ENCODE results near the gene RAD50. TPM values are rescaled to one million over a fixed set of nuclear protein-coding genes. Genes with fewer than 3 reads are reported as not detected.

Gene RAD50
- total and polyA plus RNA-seq, 2 donors (not counting 1 experiment from before 2014, with no cell fraction given), result 21.5 to 35.7 TPM

- Histone ChIP-seq H3K4me1 (ENCODE audit: control insufficient read depth, extremely low read depth, insufficient read depth, low read length) (peaks cover 21% of the 10 kb centered on the region), H3K9me3 (ENCODE audit: control insufficient read depth, insufficient read depth, low read depth, low read length) (no peaks in the 10 kb centered on the region), H2AFZ (ENCODE audit: low read length) (no peak overlapping the region), H3K9ac (ENCODE audit: insufficient read depth, low read length) (no peak overlapping the region), H3K27ac (ENCODE audit: insufficient read depth, low read length) (no peak overlapping the region), H3K27me3 (ENCODE audit: control insufficient read depth, insufficient read depth, low read length) (no peaks in the 10 kb centered on the region), H3K4me2 (ENCODE audit: extremely low read depth, insufficient read depth, low read length) (peak overlapping the region; percentile 8), H3K36me3 (ENCODE audit: control insufficient read depth, insufficient read depth, low read length) (no peaks in the 10 kb centered on the region), H3K4me3 (replicated peaks in 1 of 4; ENCODE audit: control extremely low read depth in 1 of 4, insufficient read depth in 1 of 4, low read depth in 3 of 4, low read length in 4 of 4) (no peak overlapping the region), H3K79me2 (ENCODE audit: control insufficient read depth, insufficient read depth, low read length) (no peaks in the 10 kb centered on the region), H4K20me1 (ENCODE audit: control insufficient read depth, extremely low read depth, insufficient read depth, low read length) (no peaks in the 10 kb centered on the region)
- TF ChIP-seq EZH2 (IDR thresholded peaks at IDR 0.05; ENCODE audit: low read length, missing control alignments) (no peak), CTCF (conservative IDR thresholded peaks at IDR 0.05 in 1 of 2, IDR thresholded peaks at IDR 0.05 in 1 of 2; ENCODE audit: low read depth in 1 of 2, low read length in 2 of 2) (no peak)
- DNase-seq (ENCODE audit: low read depth in 2 of 2), result no peak
Measured at GRCh38 chr5:132677682-132678400, 121.1 kb downstream of the RAD50 start.

GRCh38 chr5:132678735-132679134 is 122.0 kb downstream of the RAD50 start:
- TF ChIP-seq CTCF (conservative IDR thresholded peaks at IDR 0.05 in 1 of 2, IDR thresholded peaks at IDR 0.05 in 1 of 2; ENCODE audit: low read depth in 1 of 2, low read length in 2 of 2) (no peak), EZH2 (IDR thresholded peaks at IDR 0.05; ENCODE audit: low read length, missing control alignments) (no peak)
- Histone ChIP-seq H3K9ac (ENCODE audit: insufficient read depth, low read length) (no peak overlapping the region), H3K27ac (ENCODE audit: insufficient read depth, low read length) (no peak overlapping the region), H3K9me3 (ENCODE audit: control insufficient read depth, insufficient read depth, low read depth, low read length) (no peaks in the 10 kb centered on the region), H3K79me2 (ENCODE audit: control insufficient read depth, insufficient read depth, low read length) (no peaks in the 10 kb centered on the region), H3K4me2 (ENCODE audit: extremely low read depth, insufficient read depth, low read length) (no peak overlapping the region), H3K4me3 (replicated peaks in 1 of 4; ENCODE audit: control extremely low read depth in 1 of 4, insufficient read depth in 1 of 4, low read depth in 3 of 4, low read length in 4 of 4) (no peak overlapping the region), H3K27me3 (ENCODE audit: control insufficient read depth, insufficient read depth, low read length) (no peaks in the 10 kb centered on the region), H3K36me3 (ENCODE audit: control insufficient read depth, insufficient read depth, low read length) (no peaks in the 10 kb centered on the region), H2AFZ (ENCODE audit: low read length) (no peak overlapping the region), H4K20me1 (ENCODE audit: control insufficient read depth, extremely low read depth, insufficient read depth, low read length) (no peaks in the 10 kb centered on the region), H3K4me1 (ENCODE audit: control insufficient read depth, extremely low read depth, insufficient read depth, low read length) (peaks cover 21% of the 10 kb centered on the region)
- no peak for DNase-seq (ENCODE audit: low read depth in 2 of 2)

- Histone ChIP-seq H2AFZ (ENCODE audit: low read length) (no peak overlapping the region), H3K27me3 (ENCODE audit: control insufficient read depth, insufficient read depth, low read length) (no peaks in the 10 kb centered on the region), H4K20me1 (ENCODE audit: control insufficient read depth, extremely low read depth, insufficient read depth, low read length) (no peaks in the 10 kb centered on the region), H3K36me3 (ENCODE audit: control insufficient read depth, insufficient read depth, low read length) (no peaks in the 10 kb centered on the region), H3K4me3 (replicated peaks in 1 of 4; ENCODE audit: control extremely low read depth in 1 of 4, insufficient read depth in 1 of 4, low read depth in 3 of 4, low read length in 4 of 4) (no peak overlapping the region), H3K27ac (ENCODE audit: insufficient read depth, low read length) (no peak overlapping the region), H3K9ac (ENCODE audit: insufficient read depth, low read length) (no peak overlapping the region), H3K4me2 (ENCODE audit: extremely low read depth, insufficient read depth, low read length) (no peak overlapping the region), H3K79me2 (ENCODE audit: control insufficient read depth, insufficient read depth, low read length) (no peaks in the 10 kb centered on the region), H3K4me1 (ENCODE audit: control insufficient read depth, extremely low read depth, insufficient read depth, low read length) (peaks cover 18% of the 10 kb centered on the region), H3K9me3 (ENCODE audit: control insufficient read depth, insufficient read depth, low read depth, low read length) (no peaks in the 10 kb centered on the region)
- DNase-seq (ENCODE audit: low read depth in 2 of 2), result no peak
- TF ChIP-seq EZH2 (IDR thresholded peaks at IDR 0.05; ENCODE audit: low read length, missing control alignments) (no peak), CTCF (conservative IDR thresholded peaks at IDR 0.05 in 1 of 2, IDR thresholded peaks at IDR 0.05 in 1 of 2; ENCODE audit: low read depth in 1 of 2, low read length in 2 of 2) (no peak)
Measured at GRCh38 chr5:132679166-132679565, 122.4 kb downstream of the RAD50 start.

Data from fibroblast of lung (primary cell).